IMR-90 (cell line): ENCODE measurements around the gene MEIS2. TPM values are rescaled to one million over a fixed set of nuclear protein-coding genes. Genes with fewer than 3 reads are reported as not detected.

Source experiments
- ATAC-seq: fragments of 200-7000 bp; cut with Tn5 transposase; 2 replicates; pipeline ENCODE4 v1.9.1; 2020; ENCODE audit warnings: low read depth, mild to moderate bottlenecking, moderate library complexity
- BruUV-seq: library from RNA; stranded (reverse); fragments of 400-500 nt; replicated peaks from 2 replicates; lab custom pipeline; 2021; lab: Mats Ljungman, UMichigan
- CTCF ChIA-PET: fragments of 300-600 bp; formaldehyde crosslinking; extraction: SDS; loops from one replicate; lab custom pipeline; 2021; ENCODE audit warnings: antibody characterized with exemption; lab: Yijun Ruan, JAX
- POLR2A ChIA-PET: fragments of 300-600 bp; sonication (Branson Sonifier 250); formaldehyde crosslinking; loops from one replicate; lab custom pipeline; 2022; ENCODE audit warnings: antibody characterized with exemption; ENCODE audit not compliant: unreplicated experiment; lab: Charles Lee
- DNase-seq: peaks from one replicate; pipeline ENCODE4 v3.0.0; 2013
- H2AFZ ChIP-seq: replicated peaks from 2 replicates; pipeline ENCODE3; 2013; ENCODE audit warnings: low read length, mild to moderate bottlenecking; ENCODE audit not compliant: poor library complexity
- H2AK5ac ChIP-seq: 2 replicates; pipeline ENCODE4 v1.6.1; 2013; ENCODE audit warnings: low read depth, low read length, inconsistent platforms
- H2AK9ac ChIP-seq: replicated peaks from 2 replicates; pipeline ENCODE3; 2013; ENCODE audit warnings: mild to moderate bottlenecking, low read depth, low read length, moderate library complexity; ENCODE audit not compliant: poor library complexity
- H2BK120ac ChIP-seq: 2 replicates; pipeline ENCODE4 v1.6.1; 2013; ENCODE audit warnings: low read depth, low read length, inconsistent platforms
- H2BK15ac ChIP-seq: 3 replicates; pipeline ENCODE4 v1.6.1; 2013; ENCODE audit warnings: low read depth, low read length, inconsistent platforms
- H2BK20ac ChIP-seq: 2 replicates; pipeline ENCODE4 v1.6.1; 2013; ENCODE audit warnings: low read depth, mild to moderate bottlenecking, inconsistent platforms, low read length, moderate library complexity
- H2BK5ac ChIP-seq: 2 replicates; pipeline ENCODE4 v1.6.1; 2013; ENCODE audit warnings: mild to moderate bottlenecking, low read depth, low read length, inconsistent platforms; ENCODE audit not compliant: poor library complexity, severe bottlenecking
- H3K14ac ChIP-seq: replicated peaks from 2 replicates; pipeline ENCODE4 v1.6.1; 2013; ENCODE audit warnings: low read depth, low read length, inconsistent platforms
- H3K18ac ChIP-seq: 2 replicates; pipeline ENCODE4 v1.6.1; 2013; ENCODE audit warnings: low read depth, low read length, control low read depth
- H3K23ac ChIP-seq: 2 replicates; pipeline ENCODE4 v1.6.1; 2013; ENCODE audit warnings: low read depth, low read length, inconsistent platforms
- H3K27ac ChIP-seq: 2 replicates; pipeline ENCODE4 v1.5.1; 2013; ENCODE audit warnings: mild to moderate bottlenecking, control low read depth, low read length; ENCODE audit not compliant: insufficient read depth
- H3K27me3 ChIP-seq: 2 replicates; pipeline ENCODE4 v1.6.1; 2013; ENCODE audit warnings: low read length; ENCODE audit not compliant: control insufficient read depth, insufficient read depth
- H3K36me3 ChIP-seq: 2 replicates; pipeline ENCODE4 v1.6.1; 2013; ENCODE audit warnings: low read length, mixed read lengths; ENCODE audit not compliant: control insufficient read depth, insufficient read depth
- H3K4ac ChIP-seq: 2 replicates; pipeline ENCODE4 v1.6.1; 2013; ENCODE audit warnings: low read depth, low read length, inconsistent platforms
- H3K4me1 ChIP-seq: 2 replicates; pipeline ENCODE4 v1.6.1; 2013; ENCODE audit warnings: low read length, mixed read lengths; ENCODE audit not compliant: control insufficient read depth, insufficient read depth
- H3K4me2 ChIP-seq: 2 replicates; pipeline ENCODE4 v1.6.1; 2013; ENCODE audit warnings: low read depth, mild to moderate bottlenecking, control low read depth, low read length, moderate library complexity
- H3K4me3 ChIP-seq: 2 replicates; pipeline ENCODE4 v1.5.1; 2013; ENCODE audit warnings: low read depth, mild to moderate bottlenecking, control low read depth, low read length, moderate library complexity; ENCODE audit not compliant: insufficient read depth
- H3K56ac ChIP-seq: 2 replicates; pipeline ENCODE4 v1.6.1; 2013; ENCODE audit warnings: low read length, inconsistent platforms; ENCODE audit not compliant: insufficient read depth; ENCODE audit errors: extremely low read depth
- H3K79me1 ChIP-seq, 2 experiments: 2 replicates each; pipeline ENCODE4 v1.6.1; 2013; ENCODE audit warnings: low read length in 2 of 2, inconsistent platforms in 1 of 2, low read depth in 1 of 2
- H3K9ac ChIP-seq: 2 replicates; pipeline ENCODE4 v1.6.1; 2013; ENCODE audit warnings: low read depth, low read length, control low read depth
- H3K9me1 ChIP-seq: 2 replicates; pipeline ENCODE4 v1.6.1; 2013; ENCODE audit warnings: low read length, inconsistent platforms; ENCODE audit not compliant: insufficient read depth
- H3K9me3 ChIP-seq: 2 replicates; pipeline ENCODE4 v1.6.1; 2013; ENCODE audit warnings: low read length; ENCODE audit not compliant: control insufficient read depth, insufficient read depth
- H4K20me1 ChIP-seq: 2 replicates; pipeline ENCODE4 v1.6.1; 2013; ENCODE audit warnings: low read length, inconsistent platforms; ENCODE audit not compliant: insufficient read depth
- H4K5ac ChIP-seq: 2 replicates; pipeline ENCODE4 v1.6.1; 2013; ENCODE audit warnings: mild to moderate bottlenecking, low read depth, low read length, control low read depth
- H4K8ac ChIP-seq, 2 experiments: 2 replicates each; pipeline ENCODE4 v1.6.1; 2013; ENCODE audit warnings: low read depth in 2 of 2, low read length in 2 of 2, control low read depth in 1 of 2, inconsistent platforms in 1 of 2
- H4K91ac ChIP-seq: 2 replicates; pipeline ENCODE4 v1.6.1; 2013; ENCODE audit warnings: low read depth, low read length, inconsistent platforms; ENCODE audit not compliant: insufficient read depth
- BHLHE40 ChIP-seq: fragments of 150-350 bp; IDR thresholded peaks from 2 replicates; pipeline ENCODE4 v1.6.1; 2016; ENCODE audit warnings: mild to moderate bottlenecking, low read depth, low read length
- CHD1 ChIP-seq: IDR thresholded peaks from 2 replicates; pipeline ENCODE4 v1.6.1; 2012; ENCODE audit warnings: low read depth, low read length, improper control_type of control experiment
- CTCF ChIP-seq: conservative IDR thresholded peaks from 2 replicates; pipeline ENCODE4 v1.5.1; 2012; ENCODE audit warnings: mild to moderate bottlenecking, low read depth, low read length, improper control_type of control experiment
- ELK1 ChIP-seq: fragments of 150-350 bp; IDR thresholded peaks from 2 replicates; pipeline ENCODE4 v1.6.1; 2016; ENCODE audit warnings: low read depth, mild to moderate bottlenecking, low read length, moderate library complexity, borderline replicate concordance
- FOS ChIP-seq: fragments of 150-350 bp; IDR thresholded peaks from 2 replicates; pipeline ENCODE4 v1.6.1; 2016; ENCODE audit warnings: low read depth, low read length
- MAFK ChIP-seq: IDR thresholded peaks from 2 replicates; pipeline ENCODE4 v1.6.1; 2012; ENCODE audit warnings: low read depth, low read length, improper control_type of control experiment
- RCOR1 ChIP-seq: IDR thresholded peaks from 2 replicates; pipeline ENCODE4 v1.6.1; 2012; ENCODE audit warnings: mild to moderate bottlenecking, low read length, improper control_type of control experiment; ENCODE audit not compliant: insufficient replicate concordance
- WGBS, 2 experiments: methylation state at CpG; one replicate each; pipeline versions ENCODE4 v1.1.5 to v1.1.7; 2013; ENCODE audit warnings: missing lambda C conversion rate in 2 of 2; ENCODE audit not compliant: insufficient read length in 1 of 2; ENCODE audit errors: extremely low coverage in 2 of 2; 5-methylcytosine and 5-hydroxymethylcytosine counted together
- dilution Hi-C: fragments of 300-500 bp; cut with HindIII; formaldehyde crosslinking; loops from one replicate; pipeline ENCODE4 v1.14.3; 2018; ENCODE audit warnings: low sequenced_read_pairs; ENCODE audit not compliant: unreplicated experiment
- in situ Hi-C: fragments of 300-500 bp; cut with MboI; formaldehyde crosslinking; loops from 3 replicates; pipeline ENCODE4 v1.14.3; 2019; ENCODE audit warnings: low sequenced_read_pairs, inconsistent platforms, mixed read lengths
- intact Hi-C: fragments of 100-400 bp; cut with micrococcal nuclease; formaldehyde crosslinking; loops from 2 replicates; pipeline ENCODE4 v1.10.0; 2022
- polyA plus RNA-seq, 3 experiments: library from polyadenylated mRNA; depleted of rRNA; stranded (reverse); fragments of >200 nt; gene quantifications; 2 replicates each; pipeline ENCODE4 v1.2.3, GENCODE V29; 2012; ENCODE audit warnings: low replicate concordance in 1 of 3
- total RNA-seq: library from RNA; depleted of rRNA; stranded (reverse); fragments of >200 nt; gene quantifications from 2 replicates; pipeline ENCODE4 v1.2.3, GENCODE V29; 2012

MEIS2 gene
- total and polyA plus RNA-seq, 2 of the 4 experiments (the other 2 are of a cell fraction) = 70.1 to 71.3 TPM

- ChIA-PET CTCF (no interaction called here), POLR2A (no interaction called here)
- DNase-seq (no peak), ATAC-seq (no peak)
- Histone ChIP-seq H3K9me1 (no peaks in the 10 kb centered on the region), H2BK120ac (no peak overlapping the region), H3K4me2 (no peak overlapping the region), H4K5ac (no peak overlapping the region), H3K56ac (no peak overlapping the region), H3K27me3 (no peaks in the 10 kb centered on the region), H3K4me1 (peaks cover 4% of the 10 kb centered on the region), H3K4ac (no peak overlapping the region), H3K18ac (no peak overlapping the region), H3K4me3 (no peak overlapping the region), H4K8ac (no peak overlapping the region), H3K36me3 (peaks cover 18% of the 10 kb centered on the region), H2AK5ac (no peak overlapping the region), H3K79me1 (peaks cover 0 to 28% of the 10 kb centered on the region in 2 experiments; a peak in 3 of 4 replicates), H3K9me3 (no peaks in the 10 kb centered on the region), H2AFZ (peak overlapping the region; percentile 16), H2AK9ac (no peak overlapping the region), H3K23ac (no peak overlapping the region), H3K14ac (no peak overlapping the region), H2BK15ac (no peak overlapping the region), H3K9ac (no peak overlapping the region), H3K27ac (no peak overlapping the region), H4K20me1 (no peaks in the 10 kb centered on the region), H4K91ac (no peak overlapping the region), H2BK20ac (no peak overlapping the region), H2BK5ac (no peak overlapping the region)
- no CpG with 5 or more reads among the region's 3 CpGs for WGBS, 2 experiments
- intact Hi-C loops = no loop called here
- no peak for TF ChIP-seq RCOR1
- no peak for TF ChIP-seq FOS
- no peak for TF ChIP-seq MAFK
- TF ChIP-seq BHLHE40 = no peak
- TF ChIP-seq ELK1 = no peak
- TF ChIP-seq CTCF = no peak
- no peak for TF ChIP-seq CHD1
- no TSS peak for BruUV-seq
- in situ Hi-C loops = loop anchor here (25.0 kb wide), 1 partner anchor 990 kb away; no protein-coding TSS in a partner anchor
- dilution Hi-C loops = no loop called here
Measured at GRCh38 chr15:36896949-36897348, 203.4 kb downstream of the MEIS2 start.
